ENCODE measurements around the gene TUBD1. TPM values are rescaled to one million over a fixed set of nuclear protein-coding genes. Genes with fewer than 3 reads are reported as not detected.

Gene TUBD1
- total RNA-seq, 2 experiments from 2014 or later: 7.9 to 8.3 TPM

- CTCF ChIA-PET: no interaction called here
- POLR2A ChIA-PET: interaction anchor here (0.5 to 1.2 kb wide), 2 partner anchors 26 to 522 kb away, joined by 4 to 7 read pairs; no protein-coding TSS in a partner anchor
These were observed 41.0 kb downstream of the TUBD1 start for GRCh38 chr17:59851439-59852375.

GRCh38 chr17:59850311-59850710 is 42.4 kb downstream of the TUBD1 start:
- ChIA-PET CTCF (interaction anchor here (0.9 kb wide), 1 partner anchor 96 kb away, joined by 3 read pairs; no protein-coding TSS in a partner anchor), POLR2A (interaction anchor here (0.6 kb wide), 1 partner anchor 53 kb away, joined by 8 read pairs; no protein-coding TSS in a partner anchor)

- CTCF ChIA-PET: interaction anchor here (0.5 to 3.6 kb wide), 5 partner anchors 11 to 113 kb away, joined by 3 to 16 read pairs (median 4); no protein-coding TSS in a partner anchor
These were observed 44.0 kb downstream of the TUBD1 start for GRCh38 chr17:59848778-59849177.

GRCh38 chr17:59848385-59848668 is 44.4 kb downstream of the TUBD1 start:
- ChIA-PET POLR2A (interaction anchor here (0.7 to 3.3 kb wide), 4 partner anchors 10 to 97 kb away, joined by 3 to 21 read pairs (median 4); no protein-coding TSS in a partner anchor), CTCF (interaction anchor here (1.5 to 3.6 kb wide), 2 partner anchors 11 to 95 kb away, joined by 11 to 16 read pairs; no protein-coding TSS in a partner anchor)

More at GRCh38 chr17:59848778-59849177, 44.0 kb downstream of the TUBD1 start:
- POLR2A ChIA-PET: interaction anchor here (0.9 to 1.2 kb wide), 2 partner anchors 11 to 97 kb away, joined by 3 read pairs; no protein-coding TSS in a partner anchor

GRCh38 chr17:59846394-59847165 is 46.2 kb downstream of the TUBD1 start:
- ChIA-PET POLR2A (interaction anchor here (0.6 to 3.3 kb wide), 6 partner anchors 9 to 139 kb away, joined by 3 to 21 read pairs (median 6); partner anchors contain the start of genes PTRH2 and VMP1), CTCF (interaction anchor here (1.1 to 3.6 kb wide), 3 partner anchors 10 to 63 kb away, joined by 3 to 16 read pairs (median 3); no protein-coding TSS in a partner anchor)

- CTCF ChIA-PET: interaction anchor here (0.6 to 3.6 kb wide), 5 partner anchors 11 to 86 kb away, joined by 3 to 16 read pairs (median 3); no protein-coding TSS in a partner anchor
- POLR2A ChIA-PET: interaction anchor here (0.6 to 3.3 kb wide), 9 partner anchors 8 to 93 kb away, joined by 3 to 21 read pairs (median 5); no protein-coding TSS in a partner anchor
These were observed 46.9 kb downstream of the TUBD1 start for GRCh38 chr17:59845595-59846393.

- CTCF ChIA-PET: interaction anchor here (1.0 kb wide), 1 partner anchor 58 kb away, joined by 6 read pairs; no protein-coding TSS in a partner anchor
- POLR2A ChIA-PET: interaction anchor here (0.8 to 3.3 kb wide), 5 partner anchors 16 to 92 kb away, joined by 3 to 21 read pairs (median 5); no protein-coding TSS in a partner anchor
These were observed 47.7 kb downstream of the TUBD1 start for GRCh38 chr17:59844884-59845594.

- CTCF ChIA-PET: interaction anchor here (0.6 to 6.4 kb wide), 5 partner anchors 14 to 91 kb away, joined by 3 to 45 read pairs (median 5); no protein-coding TSS in a partner anchor
- POLR2A ChIA-PET: interaction anchor here (0.5 to 9.1 kb wide), 11 partner anchors 10 to 1496 kb away, joined by 3 to 465 read pairs (median 4); partner anchors contain the start of genes RPS6KB1 and TUBD1
These were observed 49.7 kb downstream of the TUBD1 start for GRCh38 chr17:59842901-59843652.

GRCh38 chr17:59841882-59842263 is 50.9 kb downstream of the TUBD1 start:
- ChIA-PET CTCF (interaction anchor here (1.0 to 6.4 kb wide), 3 partner anchors 13 to 56 kb away, joined by 3 to 45 read pairs (median 7); no protein-coding TSS in a partner anchor), POLR2A (interaction anchor here (1.3 to 9.1 kb wide), 4 partner anchors 13 to 89 kb away, joined by 3 to 465 read pairs (median 182); no protein-coding TSS in a partner anchor)

- ChIA-PET CTCF (interaction anchor here (1.0 to 6.4 kb wide), 3 partner anchors 12 to 55 kb away, joined by 3 to 45 read pairs (median 7); no protein-coding TSS in a partner anchor), POLR2A (interaction anchor here (7.4 to 9.1 kb wide), 3 partner anchors 12 to 88 kb away, joined by 132 to 465 read pairs (median 233); no protein-coding TSS in a partner anchor)
These were observed 51.5 kb downstream of the TUBD1 start for GRCh38 chr17:59841091-59841881.

GRCh38 chr17:59840329-59841090 is 52.2 kb downstream of the TUBD1 start:
- ChIA-PET CTCF (interaction anchor here (6.4 kb wide), 1 partner anchor 12 kb away, joined by 45 read pairs; no protein-coding TSS in a partner anchor), POLR2A (interaction anchor here (0.6 to 9.1 kb wide), 5 partner anchors 12 to 1509 kb away, joined by 3 to 465 read pairs (median 132); no protein-coding TSS in a partner anchor)

GRCh38 chr17:59839651-59840328 is 53.0 kb downstream of the TUBD1 start:
- CTCF ChIA-PET: interaction anchor here (0.7 to 6.4 kb wide), 3 partner anchors 11 to 91 kb away, joined by 3 to 45 read pairs (median 21); no protein-coding TSS in a partner anchor
- POLR2A ChIA-PET: interaction anchor here (0.6 to 9.1 kb wide), 6 partner anchors 11 to 1509 kb away, joined by 3 to 465 read pairs (median 84); no protein-coding TSS in a partner anchor

GRCh38 chr17:59838052-59838916 is 54.5 kb downstream of the TUBD1 start:
- POLR2A ChIA-PET: interaction anchor here (0.6 to 9.1 kb wide), 10 partner anchors 9 to 203 kb away, joined by 3 to 465 read pairs (median 6); no protein-coding TSS in a partner anchor

More at GRCh38 chr17:59838052-59838916, 54.5 kb downstream of the TUBD1 start:
- CTCF ChIA-PET: interaction anchor here (1.0 to 6.4 kb wide), 11 partner anchors 9 to 219 kb away, joined by 3 to 45 read pairs (median 5); partner anchors contain the start of gene CLTC
